Caco-2 (cell line): ENCODE results near the gene GNGT1. TPM values are rescaled to one million over a fixed set of nuclear protein-coding genes. Genes with fewer than 3 reads are reported as not detected.

Source experiments
- BruUV-seq: library from RNA; stranded (reverse); fragments of 400-500 nt; replicated peaks from 2 replicates; lab custom pipeline; 2021; lab: Mats Ljungman, UMichigan
- CTCF ChIA-PET: fragments of 300-600 bp; sonication (Branson Sonifier 250); formaldehyde crosslinking; loops from one replicate; lab custom pipeline; 2022; ENCODE audit warnings: antibody characterized with exemption; lab: Charles Lee
- POLR2A ChIA-PET: fragments of 300-600 bp; sonication (Branson Sonifier 250); formaldehyde crosslinking; loops from one replicate; lab custom pipeline; 2022; ENCODE audit warnings: antibody characterized with exemption; lab: Charles Lee
- DNase-seq, 2 experiments: peaks; one replicate each; pipeline versions ENCODE4 v3.0.0 to v3.0.0-alpha.2; 2020 to 2022
- H3K27me3 ChIP-seq: replicated peaks from 2 replicates; pipeline ENCODE4 v1.6.0; 2011; ENCODE audit warnings: low read length; ENCODE audit not compliant: control insufficient read depth, insufficient read depth
- H3K36me3 ChIP-seq: 2 replicates; pipeline ENCODE4 v1.5.1; 2011; ENCODE audit warnings: low read length; ENCODE audit not compliant: control insufficient read depth, insufficient read depth
- H3K4me1 ChIP-seq: fragments of 250-450 bp; sonication (Bioruptor Pico); 2 replicates; pipeline ENCODE4 v1.5.1; 2020; ENCODE audit warnings: mild to moderate bottlenecking
- H3K4me3 ChIP-seq: 2 replicates; pipeline ENCODE4 v1.5.1; 2011; ENCODE audit warnings: low read depth, mild to moderate bottlenecking, control low read depth, low read length
- H3K9me3 ChIP-seq: fragments of 250-450 bp; sonication (Bioruptor Pico); 2 replicates; pipeline ENCODE4 v1.5.1; 2020; ENCODE audit warnings: mild to moderate bottlenecking, moderate library complexity
- H3K27ac Mint-ChIP-seq: one replicate; pipeline ENCODE4 v1.8.0; 2022; ENCODE audit warnings: mixed read lengths; ENCODE audit not compliant: unreplicated experiment
- H3K27me3 Mint-ChIP-seq: one replicate; pipeline ENCODE4 v1.8.0; 2022; ENCODE audit warnings: mixed read lengths; ENCODE audit not compliant: insufficient read depth, unreplicated experiment
- H3K36me3 Mint-ChIP-seq: one replicate; pipeline ENCODE4 v1.8.0; 2022; ENCODE audit warnings: mild to moderate bottlenecking, mixed read lengths; ENCODE audit not compliant: insufficient read depth, unreplicated experiment
- H3K4me1 Mint-ChIP-seq: one replicate; pipeline ENCODE4 v1.8.0; 2022; ENCODE audit warnings: low read depth, mixed read lengths; ENCODE audit not compliant: unreplicated experiment
- H3K4me3 Mint-ChIP-seq: one replicate; pipeline ENCODE4 v1.8.0; 2022; ENCODE audit warnings: mild to moderate bottlenecking, moderate library complexity, mixed read lengths; ENCODE audit not compliant: unreplicated experiment
- H3K9me3 Mint-ChIP-seq: one replicate; pipeline ENCODE4 v1.8.0; 2022; ENCODE audit warnings: mixed read lengths; ENCODE audit not compliant: unreplicated experiment
- CTCF ChIP-seq, 2 experiments: fragments of 200-600 bp in 1 of 2; IDR thresholded peaks; 1 replicate in 1 of 2; 2 replicates in 1 of 2; pipeline versions ENCODE4 v1.5.1 to v1.8.0; 2011 to 2022; ENCODE audit warnings: antibody characterized with exemption in 1 of 2, control low read depth in 1 of 2, inconsistent platforms in 1 of 2, low read depth in 1 of 2, low read length in 1 of 2, mild to moderate bottlenecking in 1 of 2, moderate library complexity in 1 of 2; ENCODE audit not compliant: insufficient read depth in 1 of 2, severe bottlenecking in 1 of 2, unreplicated experiment in 1 of 2
- intact Hi-C: fragments of 100-400 bp; cut with micrococcal nuclease; formaldehyde crosslinking; loops from one replicate; pipeline ENCODE4 v1.10.0; 2022; ENCODE audit not compliant: unreplicated experiment
- total RNA-seq: library from RNA; stranded (reverse); gene quantifications from 2 replicates; pipeline ENCODE4 v1.2.3, GENCODE V29; 2022

The GNGT1 gene
- total RNA-seq, 1 experiment from 2014 or later, result 0.54 TPM

GRCh38 chr7:93890464-93891068, 15.8 kb upstream of the GNGT1 start, which contains the start of gene TFPI2:
Gene TFPI2 (minus strand): TSS chr7:93890753. CDS start chr7:93890678, 75 bp downstream.
- Histone ChIP-seq H3K4me3 (no peak within 1 kb of the TSS), H3K27me3 (no peaks in the 10 kb centered on the region), H3K36me3 (no peaks in the 10 kb centered on the region), H3K4me1 (no peaks in the 10 kb centered on the region), H3K9me3 (no peaks in the 10 kb centered on the region)
- POLR2A ChIA-PET, result no interaction called here
- Mint-ChIP-seq H3K27ac (no peak within 1 kb of the TSS), H3K4me3 (no peak within 1 kb of the TSS), H3K36me3 (no peaks in the 10 kb centered on the region), H3K4me1 (no peaks in the 10 kb centered on the region), H3K9me3 (no peaks in the 10 kb centered on the region), H3K27me3 (peaks cover 12% of the 10 kb centered on the region)
- no peak for TF ChIP-seq CTCF (IDR thresholded peaks at IDR 0.05; ENCODE audit: insufficient read depth in 1 of 2, low read depth in 1 of 2, low read length in 1 of 2, severe bottlenecking in 1 of 2, unreplicated experiment in 1 of 2)
- intact Hi-C loops, result no loop called here
- BruUV-seq, result no TSS peak
- CTCF ChIA-PET, result no interaction called here
- DNase-seq, result no peak

GRCh38 chr7:93894426-93894825, 11.9 kb upstream of the GNGT1 start:
- TF ChIP-seq CTCF (IDR thresholded peaks at IDR 0.05; ENCODE audit: insufficient read depth in 1 of 2, low read depth in 1 of 2, low read length in 1 of 2, severe bottlenecking in 1 of 2, unreplicated experiment in 1 of 2), result no peak
- DNase-seq, result no peak
- H3K4me1 ChIP-seq, result peaks cover 10% of the 10 kb centered on the region
- no peaks in the 10 kb centered on the region for H3K36me3 Mint-ChIP-seq
- H3K27ac Mint-ChIP-seq, result no peak overlapping the region
- POLR2A ChIA-PET, result no interaction called here
- H3K27me3 ChIP-seq, result no peaks in the 10 kb centered on the region
- no peaks in the 10 kb centered on the region for H3K9me3 Mint-ChIP-seq
- H3K9me3 ChIP-seq, result no peaks in the 10 kb centered on the region
- H3K36me3 ChIP-seq, result no peaks in the 10 kb centered on the region
- no peak overlapping the region for H3K4me3 Mint-ChIP-seq
- BruUV-seq, result no TSS peak
- no peak overlapping the region for H3K4me3 ChIP-seq
- H3K4me1 Mint-ChIP-seq, result peaks cover 6% of the 10 kb centered on the region
- peaks cover 7% of the 10 kb centered on the region for H3K27me3 Mint-ChIP-seq
- intact Hi-C loops, result no loop called here
- CTCF ChIA-PET, result no interaction called here

DNA sequence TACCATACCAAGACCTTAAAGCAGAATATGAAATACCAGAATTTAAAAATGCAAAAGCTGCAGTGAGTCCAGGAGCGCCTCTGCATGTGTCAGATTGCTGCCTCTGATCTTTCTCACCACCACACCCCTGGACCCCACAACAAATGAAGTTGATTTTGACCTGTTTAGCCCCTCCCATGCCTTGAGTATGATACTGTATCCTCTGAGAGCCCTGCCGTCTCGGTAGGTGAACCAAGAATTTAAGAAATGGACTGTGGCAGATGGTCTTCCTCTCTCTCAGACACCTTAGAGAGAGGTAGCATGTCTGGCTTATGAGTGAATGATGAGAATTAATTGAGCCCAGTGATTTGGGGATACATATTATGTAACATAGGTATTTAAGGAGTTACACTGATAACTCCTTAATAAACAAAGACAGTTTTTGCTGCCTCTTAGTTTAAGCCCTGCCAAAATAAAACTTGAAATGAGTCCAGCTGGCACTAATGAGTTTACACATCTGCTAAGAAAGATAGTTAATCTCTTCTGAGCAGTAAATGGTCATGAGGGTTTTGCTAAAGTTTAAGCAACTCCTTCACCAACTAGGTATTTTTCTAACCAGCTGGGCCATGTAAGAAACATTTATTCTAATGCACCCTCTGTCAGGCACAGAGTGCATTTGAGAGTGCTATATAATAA, 11.3 kb upstream of the GNGT1 start:
- Histone ChIP-seq H3K4me1 (peaks cover 10% of the 10 kb centered on the region), H3K36me3 (no peaks in the 10 kb centered on the region), H3K27me3 (no peaks in the 10 kb centered on the region), H3K9me3 (no peaks in the 10 kb centered on the region), H3K4me3 (no peak overlapping the region)
- no peak overlapping the region for H3K4me3 Mint-ChIP-seq
- H3K27me3 Mint-ChIP-seq, result peaks cover 3% of the 10 kb centered on the region
- BruUV-seq, result no TSS peak
- peaks cover 6% of the 10 kb centered on the region for H3K4me1 Mint-ChIP-seq
- no peak overlapping the region for H3K27ac Mint-ChIP-seq
- ChIA-PET CTCF (no interaction called here), POLR2A (no interaction called here)
- no peak for TF ChIP-seq CTCF (IDR thresholded peaks at IDR 0.05; ENCODE audit: insufficient read depth in 1 of 2, low read depth in 1 of 2, low read length in 1 of 2, severe bottlenecking in 1 of 2, unreplicated experiment in 1 of 2)
- no peak for DNase-seq
- H3K9me3 Mint-ChIP-seq, result no peaks in the 10 kb centered on the region
- H3K36me3 Mint-ChIP-seq, result no peaks in the 10 kb centered on the region
- intact Hi-C loops, result no loop called here
